ENCODE data around the gene CDC42BPA. TPM values are rescaled to one million over a fixed set of nuclear protein-coding genes. Genes with fewer than 3 reads are reported as not detected.

Gene CDC42BPA
- total and polyA plus RNA-seq, 9 of the 15 experiments (the other 6 are each of a cell fraction or from before 2014, with no cell fraction given) = 8.0 to 77.5 (median 52.1) TPM

- WGBS (ENCODE audit: insufficient coverage, low coverage, missing lambda C conversion rate) = 90% methylated on average over 3 of the region's 3 CpGs
- ATAC-seq (no peak; the same call in 2 of the 3 replicates), DNase-seq (ENCODE audit: extremely low read depth in 1 of 4, low spot score in 3 of 4) (no peak), FAIRE-seq (no peak)
- Histone ChIP-seq H3K36me3 (ENCODE audit: control insufficient read depth, insufficient read depth, low read length) (peaks cover 42% of the 10 kb centered on the region; the same call in 2 of the 3 replicates), H3K9me1 (ENCODE audit: control insufficient read depth, insufficient read depth, low read length) (no peaks in the 10 kb centered on the region), H3K9ac (ENCODE audit: insufficient read depth in 1 of 2, low read depth in 2 of 2, low read length in 2 of 2) (no peak overlapping the region), H3K79me2 (ENCODE audit: control insufficient read depth, insufficient read depth, low read length) (no peaks in the 10 kb centered on the region), H4K20me1 (replicated peaks; ENCODE audit: control insufficient read depth, insufficient read depth, low read length) (no peaks in the 10 kb centered on the region), H3K27me3 (ENCODE audit: control insufficient read depth in 2 of 2, insufficient read depth in 2 of 2, low read length in 2 of 2) (no peaks in the 10 kb centered on the region), H3K9me3 (replicated peaks; ENCODE audit: control insufficient read depth, insufficient read depth, low read depth, low read length) (no peaks in the 10 kb centered on the region), H3K4me1 (replicated peaks in 1 of 2; ENCODE audit: control insufficient read depth in 2 of 2, insufficient read depth in 2 of 2, low read length in 2 of 2) (no peaks in the 10 kb centered on the region), H3K27ac (ENCODE audit: extremely low read depth, low read depth, low read length) (no peak overlapping the region), H3K4me2 (ENCODE audit: insufficient read depth, low read length) (no peak overlapping the region), H3K4me3 (no peak overlapping the region), H2AFZ (ENCODE audit: low read depth, low read length) (no peak overlapping the region)
- POLR2A ChIA-PET = no interaction called here
- intact Hi-C loops (cut with micrococcal nuclease) (no loop called here), in situ Hi-C loops (cut with MboI) (no loop called here)
- BruUV-seq (replicated peaks) = TSS peak; percentile 14
- TF ChIP-seq FOXM1 (IDR thresholded peaks at IDR 0.05; ENCODE audit: low read depth) (no peak), FOXM1 (CRISPR knock-in tag; IDR thresholded peaks at IDR 0.05; ENCODE audit: low read depth) (no peak)
- CTCF ChIA-PET (ENCODE audit: low intra/inter-chr PET ratio) = no interaction called here
Observed at GRCh38 chr1:227127891-227128290, 190.4 kb downstream of the CDC42BPA start.

DNA sequence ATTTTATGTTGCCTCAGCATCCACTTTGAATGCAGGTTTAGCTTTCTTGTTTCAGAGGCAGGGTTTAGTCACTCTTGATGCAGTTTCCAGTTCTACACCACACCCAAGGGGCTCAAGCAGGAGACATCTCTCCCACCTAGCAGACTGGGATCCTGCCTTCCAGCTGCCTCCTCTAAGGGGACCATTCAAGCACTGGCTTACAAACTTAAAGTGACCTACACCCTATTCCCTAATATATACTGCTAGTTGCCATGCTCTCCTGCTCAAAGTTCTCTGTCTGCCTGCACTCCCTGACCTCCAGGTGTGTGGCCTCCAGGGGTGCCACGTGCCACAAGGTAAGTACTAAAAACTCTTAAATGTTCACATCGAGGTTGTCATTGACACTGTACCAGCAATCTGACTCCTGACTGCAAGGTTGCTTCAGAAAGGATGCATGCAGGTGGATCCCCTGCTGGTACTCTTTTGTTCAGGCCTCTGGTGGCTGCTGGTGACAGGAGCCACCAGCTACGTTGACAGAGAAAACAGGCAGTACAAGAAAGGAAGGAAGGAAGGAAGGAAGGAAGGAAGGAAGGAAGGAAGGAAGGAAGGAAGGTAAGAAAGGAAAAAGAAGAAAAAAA lies 192.3 kb downstream of the CDC42BPA start:
- Histone ChIP-seq H3K27ac (ENCODE audit: extremely low read depth, low read depth, low read length) (no peak overlapping the region), H3K79me2 (ENCODE audit: control insufficient read depth, insufficient read depth, low read length) (no peaks in the 10 kb centered on the region), H4K20me1 (replicated peaks; ENCODE audit: control insufficient read depth, insufficient read depth, low read length) (no peaks in the 10 kb centered on the region), H3K9me1 (ENCODE audit: control insufficient read depth, insufficient read depth, low read length) (no peaks in the 10 kb centered on the region), H3K4me3 (no peak overlapping the region), H3K36me3 (ENCODE audit: control insufficient read depth, insufficient read depth, low read length) (peaks cover 37% of the 10 kb centered on the region; the same call in 2 of the 3 replicates), H3K4me2 (ENCODE audit: insufficient read depth, low read length) (no peak overlapping the region), H3K27me3 (ENCODE audit: control insufficient read depth in 2 of 2, insufficient read depth in 2 of 2, low read length in 2 of 2) (no peaks in the 10 kb centered on the region), H2AFZ (ENCODE audit: low read depth, low read length) (no peak overlapping the region), H3K9me3 (replicated peaks; ENCODE audit: control insufficient read depth, insufficient read depth, low read depth, low read length) (no peaks in the 10 kb centered on the region), H3K9ac (ENCODE audit: insufficient read depth in 1 of 2, low read depth in 2 of 2, low read length in 2 of 2) (no peak overlapping the region), H3K4me1 (replicated peaks in 1 of 2; ENCODE audit: control insufficient read depth in 2 of 2, insufficient read depth in 2 of 2, low read length in 2 of 2) (no peaks in the 10 kb centered on the region)
- intact Hi-C loops (cut with micrococcal nuclease) = no loop called here
- no peak for FAIRE-seq
- TF ChIP-seq EGR1 (conservative IDR thresholded peaks at IDR 0.05) (no peak), NFIX (CRISPR knock-in tag; IDR thresholded peaks at IDR 0.05; ENCODE audit: low read depth) (no peak), FOXK2 (conservative IDR thresholded peaks at IDR 0.05 in 1 of 2, IDR thresholded peaks at IDR 0.05 in 1 of 2; ENCODE audit: low read depth in 2 of 2) (no peak), EWSR1 (IDR thresholded peaks at IDR 0.05; ENCODE audit: borderline replicate concordance, low read depth, partially characterized antibody) (no peak), GATA2 (CRISPR knock-in tag; IDR thresholded peaks at IDR 0.05) (0 out of 2 replicates have a peak, but pooled peaks have one; percentile 17), IRF1 (CRISPR knock-in tag; IDR thresholded peaks at IDR 0.05; ENCODE audit: borderline replicate concordance) (no peak)
- TF ChIP-seq, protein P1, sequence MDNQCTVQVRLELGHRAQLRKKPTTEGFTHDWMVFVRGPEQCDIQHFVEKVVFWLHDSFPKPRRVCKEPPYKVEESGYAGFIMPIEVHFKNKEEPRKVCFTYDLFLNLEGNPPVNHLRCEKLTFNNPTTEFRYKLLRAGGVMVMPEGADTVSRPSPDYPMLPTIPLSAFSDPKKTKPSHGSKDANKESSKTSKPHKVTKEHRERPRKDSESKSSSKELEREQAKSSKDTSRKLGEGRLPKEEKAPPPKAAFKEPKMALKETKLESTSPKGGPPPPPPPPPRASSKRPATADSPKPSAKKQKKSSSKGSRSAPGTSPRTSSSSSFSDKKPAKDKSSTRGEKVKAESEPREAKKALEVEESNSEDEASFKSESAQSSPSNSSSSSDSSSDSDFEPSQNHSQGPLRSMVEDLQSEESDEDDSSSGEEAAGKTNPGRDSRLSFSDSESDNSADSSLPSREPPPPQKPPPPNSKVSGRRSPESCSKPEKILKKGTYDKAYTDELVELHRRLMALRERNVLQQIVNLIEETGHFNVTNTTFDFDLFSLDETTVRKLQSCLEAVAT (IDR thresholded peaks at IDR 0.05) = no peak
- WGBS (ENCODE audit: insufficient coverage, low coverage, missing lambda C conversion rate) = 89% methylated on average over 3 of the region's 3 CpGs
- DNase-seq (ENCODE audit: extremely low read depth in 1 of 4, low spot score in 3 of 4) = no peak
- no TSS peak for BruUV-seq (replicated peaks)
- peak; percentile 21; the same call in 1 of the 3 replicates for ATAC-seq
- POLR2A ChIA-PET = interaction anchor here (1.1 to 1.4 kb wide), 2 partner anchors 12 to 16 kb away, joined by 3 read pairs; no protein-coding TSS in a partner anchor
- CTCF ChIA-PET (ENCODE audit: low intra/inter-chr PET ratio) = interaction anchor here (0.7 kb wide), 1 partner anchor 11 kb away, joined by 7 read pairs; no protein-coding TSS in a partner anchor
- in situ Hi-C loops (cut with MboI) = no loop called here
